Endothelial cell (in vitro differentiated cells): ENCODE results near the gene DNAJC1. TPM values are rescaled to one million over a fixed set of nuclear protein-coding genes. Genes with fewer than 3 reads are reported as not detected.
"Not testable (repeated sequence)": the region's sequence is repeated elsewhere in the genome, so short reads cannot be mapped to it uniquely, and the experiment has no call there.

Experiments
- DNase-seq: peaks from one replicate; pipeline ENCODE4 v3.0.0; 2021; ENCODE audit warnings: low spot score
- H3K27ac Mint-ChIP-seq: one replicate; pipeline ENCODE4 v1.8.0; 2021; ENCODE audit warnings: mixed read lengths, inconsistent platforms; ENCODE audit not compliant: unreplicated experiment
- H3K27me3 Mint-ChIP-seq: one replicate; pipeline ENCODE4 v1.8.0; 2021; ENCODE audit warnings: mild to moderate bottlenecking, moderate library complexity, mixed read lengths, inconsistent platforms; ENCODE audit not compliant: unreplicated experiment
- H3K36me3 Mint-ChIP-seq: one replicate; pipeline ENCODE4 v1.8.0; 2021; ENCODE audit warnings: mild to moderate bottlenecking, low read depth, mixed read lengths, inconsistent platforms; ENCODE audit not compliant: unreplicated experiment
- H3K4me1 Mint-ChIP-seq: one replicate; pipeline ENCODE4 v1.8.0; 2021; ENCODE audit warnings: mild to moderate bottlenecking, mixed read lengths, inconsistent platforms; ENCODE audit not compliant: unreplicated experiment
- H3K4me3 Mint-ChIP-seq: one replicate; pipeline ENCODE4 v1.8.0; 2021; ENCODE audit warnings: mild to moderate bottlenecking, mixed read lengths, inconsistent platforms; ENCODE audit not compliant: unreplicated experiment
- H3K9me3 Mint-ChIP-seq: one replicate; pipeline ENCODE4 v1.8.0; 2021; ENCODE audit warnings: mixed read lengths, inconsistent platforms; ENCODE audit not compliant: unreplicated experiment
- CTCF ChIP-seq: fragments of 200-600 bp; sonication (generic); IDR thresholded peaks from one replicate; pipeline ENCODE4 v1.5.0; 2021; ENCODE audit warnings: antibody characterized with exemption; ENCODE audit not compliant: unreplicated experiment
- total RNA-seq: library from RNA; stranded (reverse); fragmentation: NEBNext Ultra II Directional; extraction: Animal tissue kit (Norgen Biotek cat#: 25700); gene quantifications from one replicate; pipeline ENCODE4 v1.2.1, GENCODE V29; 2021; ENCODE audit not compliant: unreplicated experiment

Gene DNAJC1
- total RNA-seq, 1 donor from 2014 or later: 32.0 TPM

DNA sequence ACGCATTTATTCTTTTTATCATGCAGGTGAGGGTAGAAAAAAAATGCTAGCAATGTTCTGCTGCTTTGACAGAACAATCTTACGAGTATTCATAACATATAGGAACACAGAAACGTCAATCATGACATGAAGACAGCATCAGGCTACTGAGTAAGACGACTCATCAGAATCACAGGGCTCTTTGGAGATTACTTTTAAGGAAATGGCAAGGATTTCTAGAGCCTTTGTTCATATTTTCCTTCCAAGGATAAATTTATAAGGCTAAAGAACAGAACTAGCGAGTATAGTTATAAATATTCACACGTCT lies 39.8 kb upstream of the DNAJC1 start:
- Mint-ChIP-seq H3K4me3 (no peak overlapping the region), H3K27ac (peak overlapping the region; percentile 48), H3K4me1 (peaks cover 14% of the 10 kb centered on the region), H3K36me3 (no peaks in the 10 kb centered on the region), H3K27me3 (no peaks in the 10 kb centered on the region), H3K9me3 (no peaks in the 10 kb centered on the region)
- TF ChIP-seq CTCF: no peak
- no peak for DNase-seq

DNA sequence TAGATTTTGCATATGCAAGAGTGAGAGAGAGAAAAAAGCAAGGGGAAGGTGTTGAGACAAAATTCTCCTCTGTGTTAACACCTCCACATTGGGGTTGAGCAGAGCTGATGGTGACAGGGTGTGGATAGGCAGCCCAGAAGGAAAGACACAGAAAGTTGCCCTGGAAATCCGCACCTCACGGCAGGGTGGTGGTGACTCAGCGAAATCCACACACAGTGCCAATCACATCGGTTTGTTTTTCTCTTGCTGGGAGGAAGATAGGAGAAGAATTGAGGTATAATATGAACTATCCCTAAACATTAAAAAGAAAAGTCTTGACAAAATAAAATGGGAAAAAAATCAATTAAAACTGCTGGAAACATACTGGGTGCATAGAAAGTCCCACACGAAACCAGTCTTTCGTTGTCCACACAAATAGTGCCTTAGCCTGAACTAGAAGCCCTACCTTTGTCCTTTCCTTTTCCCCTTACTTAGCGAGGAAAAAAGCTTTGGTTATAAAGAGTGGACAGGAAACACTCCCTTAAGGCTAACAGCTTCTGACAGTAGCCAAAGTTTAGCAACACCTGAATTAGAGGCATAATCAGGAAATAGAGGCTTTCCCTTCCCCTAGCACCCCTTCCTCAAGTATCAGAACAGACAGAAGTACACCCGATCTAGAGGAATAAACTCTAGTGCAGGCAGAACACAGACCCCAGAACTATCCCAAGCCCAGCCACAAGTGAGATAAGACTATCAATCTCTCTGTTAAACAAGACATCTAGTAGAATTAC lies 39.2 kb upstream of the DNAJC1 start:
- peak overlapping the region; percentile 48 for H3K27ac Mint-ChIP-seq
- TF ChIP-seq CTCF: no peak
- no peaks in the 10 kb centered on the region for H3K36me3 Mint-ChIP-seq
- no peak overlapping the region for H3K4me3 Mint-ChIP-seq
- peaks cover 14% of the 10 kb centered on the region for H3K4me1 Mint-ChIP-seq
- H3K9me3 Mint-ChIP-seq: no peaks in the 10 kb centered on the region
- no peaks in the 10 kb centered on the region for H3K27me3 Mint-ChIP-seq
- peak; percentile 9 for DNase-seq

DNA sequence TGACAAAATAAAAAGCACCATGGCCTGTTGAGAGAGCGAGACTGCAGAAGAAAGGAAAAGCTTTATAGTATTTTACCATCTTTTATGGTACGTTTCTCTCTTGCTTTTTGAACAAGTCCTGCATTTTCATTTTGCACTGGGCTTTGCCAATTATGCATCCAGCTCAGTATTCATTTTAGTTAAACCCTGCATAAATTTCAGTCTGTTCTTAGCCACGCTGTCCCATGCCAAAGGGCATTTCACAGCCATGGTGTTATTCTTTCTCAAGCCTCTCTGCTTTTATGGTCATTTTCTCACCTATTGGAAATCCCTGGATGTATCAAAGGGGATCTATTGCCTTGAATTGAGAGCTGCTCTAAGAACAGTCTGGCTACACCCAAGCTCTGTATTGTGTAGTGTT lies 30.8 kb upstream of the DNAJC1 start:
- TF ChIP-seq CTCF: no peak
- Mint-ChIP-seq H3K4me3 (no peak overlapping the region), H3K36me3 (peaks cover 4% of the 10 kb centered on the region), H3K4me1 (no peaks in the 10 kb centered on the region), H3K27me3 (peaks cover 4% of the 10 kb centered on the region), H3K27ac (no peak overlapping the region), H3K9me3 (peaks cover 4% of the 10 kb centered on the region)
- DNase-seq: no peak

DNA sequence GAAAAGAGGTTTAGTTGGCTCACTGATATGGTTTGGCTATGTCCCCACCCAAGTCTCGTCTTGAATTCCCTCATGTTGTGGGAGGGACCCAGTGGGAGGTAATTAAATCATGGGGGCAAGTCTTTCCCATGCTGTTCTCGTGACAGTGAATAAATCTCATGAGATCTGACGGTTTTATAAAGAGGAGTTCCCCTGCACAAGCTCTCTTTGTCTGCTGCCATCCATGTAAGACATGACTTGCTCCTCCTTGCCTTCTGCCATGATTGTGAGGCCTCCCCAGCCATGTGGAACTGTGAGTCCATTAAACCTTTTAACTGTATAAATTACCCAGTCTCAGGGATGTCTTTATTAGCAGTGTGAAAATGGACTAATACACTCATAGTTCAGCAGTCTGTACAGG lies 28.7 kb upstream of the DNAJC1 start:
- not testable (repeated sequence) for H3K27me3 Mint-ChIP-seq, H3K4me3 Mint-ChIP-seq, H3K36me3 Mint-ChIP-seq, H3K4me1 Mint-ChIP-seq, H3K9me3 Mint-ChIP-seq, DNase-seq, H3K27ac Mint-ChIP-seq

DNA sequence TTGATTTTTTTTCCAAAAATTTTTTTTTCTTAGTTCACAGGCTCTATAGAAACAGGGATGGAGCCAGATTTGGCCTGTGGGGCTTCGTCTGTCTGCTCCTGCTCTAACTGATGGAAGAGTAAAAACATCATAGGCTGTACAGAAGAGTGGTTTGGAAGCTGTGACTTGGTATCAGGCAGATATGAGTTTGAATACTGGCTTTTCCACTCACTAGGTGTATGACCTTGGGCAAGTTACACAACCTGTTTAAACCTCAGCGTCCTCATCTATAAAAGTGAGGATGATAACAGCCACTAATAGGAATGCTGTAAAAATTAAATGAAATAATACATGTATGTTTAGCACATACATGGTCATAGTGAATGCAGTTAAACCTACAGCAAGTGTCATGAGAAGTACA lies 26.9 kb upstream of the DNAJC1 start:
- Mint-ChIP-seq H3K9me3 (peaks cover 4% of the 10 kb centered on the region), H3K4me3 (no peak overlapping the region), H3K36me3 (peaks cover 4% of the 10 kb centered on the region), H3K27ac (no peak overlapping the region), H3K4me1 (no peaks in the 10 kb centered on the region), H3K27me3 (peaks cover 4% of the 10 kb centered on the region)
- no peak for TF ChIP-seq CTCF
- no peak for DNase-seq
